Spinal cord (tissue), 10 donors: Measurements from ENCODE around the gene SUSD3. TPM values are rescaled to one million over a fixed set of nuclear protein-coding genes. Genes with fewer than 3 reads are reported as not detected.

Experiments
- DNase-seq, 6 donors: peaks; one replicate each; pipeline versions ENCODE4 v3.0.0 to v3.0.0-alpha.2; 2013 to 2015; ENCODE audit warnings: low spot score in 6 of 6, low read depth in 4 of 6
- H3K27ac ChIP-seq: one replicate; pipeline ENCODE4 v1.5.1; 2013; ENCODE audit warnings: low read depth, low read length, control low read depth
- H3K27me3 ChIP-seq: one replicate; pipeline ENCODE4 v1.6.1; 2013; ENCODE audit warnings: low read length; ENCODE audit not compliant: control insufficient read depth, insufficient read depth
- H3K36me3 ChIP-seq: one replicate; pipeline ENCODE4 v1.6.1; 2013; ENCODE audit warnings: low read length; ENCODE audit not compliant: control insufficient read depth, insufficient read depth
- H3K4me1 ChIP-seq: one replicate; pipeline ENCODE4 v1.6.1; 2013; ENCODE audit warnings: low read length; ENCODE audit not compliant: control insufficient read depth, insufficient read depth
- H3K4me3 ChIP-seq: one replicate; pipeline ENCODE4 v1.5.1; 2013; ENCODE audit warnings: low read depth, low read length, control low read depth
- H3K9me3 ChIP-seq: one replicate; pipeline ENCODE4 v1.6.1; 2013; ENCODE audit warnings: low read length; ENCODE audit not compliant: control insufficient read depth, insufficient read depth
- WGBS: methylation state at CpG from one replicate; pipeline ENCODE4 v1.1.5; 2013; ENCODE audit warnings: missing lambda C conversion rate; ENCODE audit not compliant: insufficient coverage; 5-methylcytosine and 5-hydroxymethylcytosine counted together
- polyA plus RNA-seq, 2 donors: library from polyadenylated mRNA; unstranded; fragments of 120-200 nt; gene quantifications; one replicate each; pipeline ENCODE4 v1.2.1, GENCODE V29; 2013; ENCODE audit not compliant: insufficient read length in 2 of 2
- total RNA-seq, 2 donors: library from RNA; depleted of rRNA in 1 of 2; stranded (reverse); fragments of 120-200 nt in 1 of 2; fragments of >200 nt in 1 of 2; gene quantifications; one replicate each; pipeline versions ENCODE4 v1.2.3 to v1.2.4, GENCODE V29; 2013 to 2014
- donor health status: healthy.

SUSD3 gene
- total and polyA plus RNA-seq, 4 donors, result 3.1 to 6.3 (median 4.9) TPM

DNA sequence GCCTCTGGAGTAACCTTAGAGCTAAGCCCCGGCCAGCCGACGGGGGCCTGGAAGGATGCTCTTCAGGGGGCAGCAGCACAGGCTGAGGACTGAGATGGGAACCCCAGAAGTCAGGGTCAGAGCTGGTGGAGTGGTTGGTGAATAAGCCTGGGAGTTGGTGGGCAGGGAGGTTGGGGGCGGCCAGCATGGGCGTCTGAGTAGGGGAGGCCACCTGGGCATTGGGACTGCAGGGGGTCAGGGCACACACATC, 61.1 kb downstream of the SUSD3 start:
- no peak for DNase-seq
- Histone ChIP-seq H3K36me3 (peaks cover 58% of the 10 kb centered on the region), H3K4me3 (no peak overlapping the region), H3K27me3 (no peaks in the 10 kb centered on the region), H3K27ac (no peak overlapping the region), H3K4me1 (peaks cover 24% of the 10 kb centered on the region), H3K9me3 (no peaks in the 10 kb centered on the region)
- 75% methylated on average over 5 of the region's 5 CpGs for WGBS

DNA sequence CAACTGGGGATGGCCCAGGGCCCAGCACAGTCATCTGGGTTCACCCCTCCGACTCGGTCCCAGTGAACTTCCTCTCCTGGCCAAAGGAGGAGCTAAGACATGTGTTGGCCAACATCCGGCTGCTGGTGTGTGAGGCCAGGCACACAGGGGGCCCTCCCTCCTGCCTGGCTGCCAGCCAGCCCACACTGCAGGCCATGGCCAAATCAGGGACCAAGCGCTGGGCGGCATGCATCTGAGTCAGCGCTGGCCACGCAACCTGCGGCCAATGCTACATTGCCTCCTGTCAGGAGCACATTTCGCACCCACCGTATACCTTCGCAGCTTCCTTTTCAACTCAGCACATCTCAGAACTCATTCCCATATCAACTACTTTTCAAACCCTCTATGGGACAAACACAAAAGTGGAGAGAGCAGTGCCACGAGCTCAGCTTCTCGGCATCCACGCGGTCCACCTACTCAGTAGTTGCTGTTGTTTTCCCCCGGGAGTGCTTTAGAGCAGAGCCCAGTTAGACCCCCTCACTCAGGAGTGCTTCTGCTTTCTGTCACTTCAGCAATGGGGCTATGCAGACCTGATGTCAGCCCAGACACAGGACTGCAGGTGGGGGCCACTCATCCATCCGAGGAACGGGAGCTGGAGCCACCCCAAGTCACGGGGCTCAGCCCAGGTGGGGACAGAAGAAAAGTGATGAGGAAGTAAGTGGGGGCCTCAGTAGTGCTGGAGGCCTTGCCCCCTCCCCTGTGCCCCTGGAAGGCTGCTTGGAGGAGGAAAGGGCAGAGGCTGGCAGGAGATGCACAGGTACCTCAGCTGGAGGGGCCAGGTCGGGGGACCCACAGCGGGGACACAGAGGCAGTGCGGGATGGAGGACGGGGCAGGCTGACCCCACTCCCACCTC, 61.7 kb downstream of the SUSD3 start:
- Histone ChIP-seq H3K27me3 (no peaks in the 10 kb centered on the region), H3K4me1 (peaks cover 24% of the 10 kb centered on the region), H3K27ac (peak overlapping the region; percentile 7), H3K9me3 (no peaks in the 10 kb centered on the region), H3K4me3 (no peak overlapping the region), H3K36me3 (peaks cover 59% of the 10 kb centered on the region)
- WGBS, result 55% methylated on average over 19 of the region's 23 CpGs
- DNase-seq, result peak in 3 of 6 donors; percentile 47 to 73 (median 49)

GRCh38 chr9:93120846-93121315, 62.4 kb downstream of the SUSD3 start:
- no peak overlapping the region for H3K4me3 ChIP-seq
- H3K4me1 ChIP-seq, result peaks cover 24% of the 10 kb centered on the region
- DNase-seq, result no peak
- WGBS, result 91% methylated on average over 11 of the region's 11 CpGs
- H3K9me3 ChIP-seq, result no peaks in the 10 kb centered on the region
- no peaks in the 10 kb centered on the region for H3K27me3 ChIP-seq
- peaks cover 66% of the 10 kb centered on the region for H3K36me3 ChIP-seq
- H3K27ac ChIP-seq, result no peak overlapping the region

GRCh38 chr9:93121316-93122241, 63.1 kb downstream of the SUSD3 start:
- Histone ChIP-seq H3K27me3 (no peaks in the 10 kb centered on the region), H3K36me3 (peaks cover 71% of the 10 kb centered on the region), H3K9me3 (no peaks in the 10 kb centered on the region), H3K27ac (no peak overlapping the region), H3K4me1 (peaks cover 31% of the 10 kb centered on the region), H3K4me3 (no peak overlapping the region)
- 89% methylated on average over 20 of the region's 20 CpGs for WGBS
- DNase-seq, result no peak

GRCh38 chr9:93122721-93123221, 64.3 kb downstream of the SUSD3 start:
- Histone ChIP-seq H3K4me3 (no peak overlapping the region), H3K36me3 (peaks cover 78% of the 10 kb centered on the region), H3K4me1 (peaks cover 43% of the 10 kb centered on the region), H3K27me3 (no peaks in the 10 kb centered on the region), H3K9me3 (no peaks in the 10 kb centered on the region), H3K27ac (no peak overlapping the region)
- DNase-seq, result no peak
- 87% methylated on average over 9 of the region's 14 CpGs for WGBS

DNA sequence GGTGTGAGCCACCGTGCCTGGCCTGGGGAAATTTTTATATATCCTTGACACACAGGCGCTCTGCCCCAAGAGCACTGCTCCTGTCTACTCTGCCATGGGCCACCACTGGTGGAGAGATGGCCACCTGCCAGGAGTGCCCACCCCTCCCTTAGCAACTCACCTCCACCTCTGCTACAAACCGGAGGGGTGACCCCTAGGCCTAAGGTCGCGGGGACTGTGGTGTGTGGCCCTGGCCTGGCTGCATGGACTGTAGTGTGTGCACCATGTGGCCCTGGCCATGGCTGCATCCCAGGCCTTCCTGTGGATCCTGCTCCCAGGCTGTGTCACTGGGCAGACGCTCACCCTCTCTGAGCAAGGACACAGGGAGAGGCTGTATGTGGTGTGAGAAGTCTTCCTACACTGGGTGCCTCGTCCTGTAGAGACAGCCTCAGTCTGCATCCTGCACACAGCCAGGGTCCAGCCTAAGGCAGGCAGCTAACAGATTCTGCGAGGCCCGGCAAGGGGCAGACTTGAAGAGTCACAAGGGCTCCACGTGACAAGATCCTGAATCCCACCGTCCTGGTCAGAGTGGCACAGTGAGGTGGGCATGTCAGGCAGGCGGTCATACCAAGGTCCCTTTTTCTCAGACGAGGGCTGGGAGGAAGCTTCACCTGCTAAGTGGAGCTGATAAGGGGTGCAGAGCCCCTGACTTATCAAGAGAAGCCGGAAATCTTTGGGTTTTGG, 65.2 kb downstream of the SUSD3 start:
- Histone ChIP-seq H3K4me1 (peaks cover 52% of the 10 kb centered on the region), H3K9me3 (no peaks in the 10 kb centered on the region), H3K27ac (no peak overlapping the region), H3K4me3 (no peak overlapping the region), H3K27me3 (no peaks in the 10 kb centered on the region), H3K36me3 (peaks cover 85% of the 10 kb centered on the region)
- no peak for DNase-seq
- 85% methylated on average over 12 of the region's 14 CpGs for WGBS

GRCh38 chr9:93124793-93125192, 66.3 kb downstream of the SUSD3 start:
- WGBS, result 99% methylated on average over 16 of the region's 16 CpGs
- DNase-seq, result no peak
- no peak overlapping the region for H3K27ac ChIP-seq
- peaks cover 56% of the 10 kb centered on the region for H3K4me1 ChIP-seq
- H3K9me3 ChIP-seq, result no peaks in the 10 kb centered on the region
- no peak overlapping the region for H3K4me3 ChIP-seq
- H3K36me3 ChIP-seq, result peaks cover 92% of the 10 kb centered on the region
- H3K27me3 ChIP-seq, result no peaks in the 10 kb centered on the region

DNA sequence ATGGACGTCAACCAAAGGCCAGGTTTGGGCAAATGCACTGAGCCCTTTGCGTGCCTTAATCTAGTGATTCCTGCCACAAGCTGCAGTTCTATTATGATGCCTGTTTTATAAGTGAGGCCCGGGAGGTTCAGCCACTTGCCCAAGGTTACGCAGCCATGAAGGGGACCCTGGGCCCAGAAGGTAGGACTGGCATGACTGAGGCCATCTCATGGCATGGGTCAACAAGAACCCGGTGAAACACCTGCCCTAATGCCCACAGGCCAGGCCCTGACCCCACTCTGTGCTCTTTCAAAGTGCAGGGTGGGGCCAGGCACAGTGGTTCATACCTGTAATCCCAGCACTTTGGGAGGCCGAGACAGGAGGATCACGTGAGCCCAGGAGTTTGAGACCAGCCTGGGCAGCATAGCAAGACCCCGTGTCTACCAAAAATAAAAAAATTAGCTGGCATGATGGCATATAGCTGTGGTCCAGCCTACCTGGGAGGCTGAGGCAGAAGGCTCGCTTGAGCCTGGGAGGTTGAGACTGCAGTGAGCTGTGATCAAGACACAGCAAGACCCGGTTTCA, 66.9 kb downstream of the SUSD3 start:
- peaks cover 56% of the 10 kb centered on the region for H3K4me1 ChIP-seq
- no peaks in the 10 kb centered on the region for H3K9me3 ChIP-seq
- no peak overlapping the region for H3K4me3 ChIP-seq
- no peak overlapping the region for H3K27ac ChIP-seq
- H3K27me3 ChIP-seq, result no peaks in the 10 kb centered on the region
- no peak for DNase-seq
- 99% methylated on average over 7 of the region's 10 CpGs for WGBS
- peaks cover 93% of the 10 kb centered on the region for H3K36me3 ChIP-seq
